Measurements from ENCODE around the gene FANCC. TPM values are rescaled to one million over a fixed set of nuclear protein-coding genes. Genes with fewer than 3 reads are reported as not detected.

The FANCC gene
- total RNA-seq, 6 experiments from 2014 or later: 4.7 to 7.1 (median 5.7) TPM

GRCh38 chr9:95078939-95079338, 238.6 kb downstream of the FANCC start:
- no peaks in the 10 kb centered on the region; the same call in 1 of the 2 replicates for H3K4me1 Mint-ChIP-seq (ENCODE audit: low read depth)
- H3K27me3 Mint-ChIP-seq (ENCODE audit: insufficient read depth): peaks cover 2% of the 10 kb centered on the region
- H3K9me3 Mint-ChIP-seq: no peaks in the 10 kb centered on the region
- TF ChIP-seq CTCF (IDR thresholded peaks at IDR 0.05): no peak
- no peak for DNase-seq
- H3K4me3 Mint-ChIP-seq: no peak overlapping the region
- H3K36me3 Mint-ChIP-seq (ENCODE audit: low read depth): peaks cover 36% of the 10 kb centered on the region
- peak overlapping the region; percentile 29; the same call in 1 of the 2 replicates for H3K27ac Mint-ChIP-seq

GRCh38 chr9:95078511-95078910, 239.0 kb downstream of the FANCC start:
- Mint-ChIP-seq H3K4me3 (no peak overlapping the region), H3K9me3 (no peaks in the 10 kb centered on the region), H3K36me3 (ENCODE audit: low read depth) (peaks cover 32% of the 10 kb centered on the region), H3K27me3 (ENCODE audit: insufficient read depth) (peaks cover 2% of the 10 kb centered on the region), H3K4me1 (ENCODE audit: low read depth) (no peaks in the 10 kb centered on the region; the same call in 1 of the 2 replicates), H3K27ac (peak overlapping the region; percentile 29; the same call in 1 of the 2 replicates)
- no peak for DNase-seq
- TF ChIP-seq CTCF (IDR thresholded peaks at IDR 0.05): no peak

- H3K27ac Mint-ChIP-seq: peak overlapping the region; percentile 40; the same call in 1 of the 2 replicates
- H3K4me3 Mint-ChIP-seq: no peak overlapping the region
- TF ChIP-seq CTCF (IDR thresholded peaks at IDR 0.05): no peak
- peaks cover 2% of the 10 kb centered on the region for H3K27me3 Mint-ChIP-seq (ENCODE audit: insufficient read depth)
- DNase-seq: no peak
- H3K36me3 Mint-ChIP-seq (ENCODE audit: low read depth): peaks cover 26% of the 10 kb centered on the region
- no peaks in the 10 kb centered on the region for H3K9me3 Mint-ChIP-seq
- H3K4me1 Mint-ChIP-seq (ENCODE audit: low read depth): peaks cover 4% of the 10 kb centered on the region; the same call in 1 of the 2 replicates
Measured at GRCh38 chr9:95077766-95078370, 239.6 kb downstream of the FANCC start.

GRCh38 chr9:95077053-95077765, 240.3 kb downstream of the FANCC start:
- H3K4me3 Mint-ChIP-seq: no peak overlapping the region
- peaks cover 2% of the 10 kb centered on the region for H3K27me3 Mint-ChIP-seq (ENCODE audit: insufficient read depth)
- H3K4me1 Mint-ChIP-seq (ENCODE audit: low read depth): peaks cover 5% of the 10 kb centered on the region; the same call in 1 of the 2 replicates
- TF ChIP-seq CTCF (IDR thresholded peaks at IDR 0.05): no peak
- H3K36me3 Mint-ChIP-seq (ENCODE audit: low read depth): peaks cover 21% of the 10 kb centered on the region
- no peak for DNase-seq
- H3K9me3 Mint-ChIP-seq: no peaks in the 10 kb centered on the region
- H3K27ac Mint-ChIP-seq: peak overlapping the region; percentile 40; the same call in 1 of the 2 replicates

GRCh38 chr9:95076696-95077052, 240.8 kb downstream of the FANCC start:
- Mint-ChIP-seq H3K36me3 (ENCODE audit: low read depth) (peaks cover 15% of the 10 kb centered on the region), H3K9me3 (no peaks in the 10 kb centered on the region), H3K4me3 (no peak overlapping the region), H3K27me3 (ENCODE audit: insufficient read depth) (peaks cover 2% of the 10 kb centered on the region), H3K4me1 (ENCODE audit: low read depth) (peaks cover 5% of the 10 kb centered on the region; the same call in 1 of the 2 replicates), H3K27ac (no peak overlapping the region; the same call in 1 of the 2 replicates)
- TF ChIP-seq CTCF (IDR thresholded peaks at IDR 0.05): no peak
- no peak for DNase-seq

Data from HFFc6 (cell line).